Left ventricle myocardium superior (tissue), 1 donor: ENCODE data around the gene RCOR2. TPM values are rescaled to one million over a fixed set of nuclear protein-coding genes. Genes with fewer than 3 reads are reported as not detected.
A peak's percentile ranks its signal among the peaks of the same experiment; 100 is the strongest.
"Not testable (repeated sequence)": the region's sequence is repeated elsewhere in the genome, so short reads cannot be mapped to it uniquely, and the experiment has no call there.

Experiments
- ATAC-seq: fragments of 200-7000 bp; cut with Tn5 transposase; one replicate; pipeline ENCODE4 v1.9.1; 2020; ENCODE audit warnings: mild to moderate bottlenecking, moderate library complexity
- DNase-seq: peaks from one replicate; pipeline ENCODE4 v3.0.0-alpha.2; 2020
- intact Hi-C: fragments of 100-400 bp; cut with micrococcal nuclease; formaldehyde crosslinking; loops from one replicate; pipeline ENCODE4 v1.11.0; 2022
- total RNA-seq: library from RNA; stranded (reverse); fragmentation: NEBNext Ultra II Directional; extraction: Animal tissue kit (Norgen Biotek cat#: 25700); gene quantifications from one replicate; pipeline ENCODE4 v1.2.1, GENCODE V29; 2021
- donor health status: DM: no; HTN: yes; CAD: no; lungs with severe emphysema.

The RCOR2 gene
- total RNA-seq, 1 donor from 2014 or later: 14.5 TPM

GRCh38 chr11:63867511-63867910 is 49.5 kb downstream of the RCOR2 start:
- intact Hi-C loops: no loop called here
- ATAC-seq (no peak), DNase-seq (no peak)

GRCh38 chr11:63866211-63866610 is 50.8 kb downstream of the RCOR2 start:
- DNase-seq: peak; percentile 47
- intact Hi-C loops: no loop called here
- ATAC-seq: no peak

- DNase-seq, intact Hi-C loops, ATAC-seq: not testable (repeated sequence)
Measured at GRCh38 chr11:63863620-63864019, 53.3 kb downstream of the RCOR2 start.

- no peak for ATAC-seq
- intact Hi-C loops: no loop called here
Measured at GRCh38 chr11:63862923-63863322, 54.0 kb downstream of the RCOR2 start.

More at GRCh38 chr11:63862923-63863322, 54.0 kb downstream of the RCOR2 start:
- no peak for DNase-seq

Other genes starting within 250 kb of the RCOR2 start
- gene ATL3, start 245.8 kb downstream of the RCOR2 start, total RNA-seq: 13.6 TPM
- 44.8 TPM for gene RTN3, start 235.7 kb downstream of the RCOR2 start, total RNA-seq
- 16.4 TPM for gene ZFTA, start 148.4 kb downstream of the RCOR2 start, total RNA-seq
- 13.1 TPM for gene SPINDOC, start 103.7 kb downstream of the RCOR2 start, total RNA-seq
- 49.4 TPM for gene MARK2, start 78.1 kb downstream of the RCOR2 start, total RNA-seq
- 26.5 TPM for gene NAA40, start 21.8 kb upstream of the RCOR2 start, total RNA-seq
- 1,107 TPM for gene COX8A, start 57.5 kb upstream of the RCOR2 start, total RNA-seq
- gene OTUB1, start 69.3 kb upstream of the RCOR2 start, total RNA-seq: 54.4 TPM
- gene FLRT1, start 118.8 kb upstream of the RCOR2 start, total RNA-seq: 0.45 TPM
- 139 TPM for gene MACROD1, start 248.9 kb upstream of the RCOR2 start, total RNA-seq